Adipocyte (in vitro differentiated cells): ENCODE results near the gene DYNC1I2.

ENCODE experiments used
- DNase-seq: peaks from one replicate; pipeline ENCODE4 v3.0.0-alpha.2; 2015; ENCODE audit warnings: low read depth
- H3K27me3 ChIP-seq: replicated peaks from 2 replicates; pipeline ENCODE4 v1.7.0; 2013; ENCODE audit warnings: mild to moderate bottlenecking, low read length, moderate library complexity; ENCODE audit not compliant: control insufficient read depth, insufficient read depth
- H3K36me3 ChIP-seq: 2 replicates; pipeline ENCODE4 v1.7.0; 2013; ENCODE audit warnings: low read length, mild to moderate bottlenecking, moderate library complexity; ENCODE audit not compliant: control insufficient read depth, insufficient read depth, severe bottlenecking
- H3K4me1 ChIP-seq: 2 replicates; pipeline ENCODE4 v1.7.0; 2013; ENCODE audit warnings: mild to moderate bottlenecking, low read length, moderate library complexity; ENCODE audit not compliant: control insufficient read depth, insufficient read depth
- H3K4me3 ChIP-seq: 2 replicates; pipeline ENCODE4 v1.7.0; 2013; ENCODE audit warnings: mild to moderate bottlenecking, low read length, moderate library complexity
- H3K9ac ChIP-seq: 2 replicates; pipeline ENCODE4 v1.7.0; 2013; ENCODE audit warnings: mild to moderate bottlenecking, low read length, moderate library complexity
- H3K9me3 ChIP-seq: 2 replicates; pipeline ENCODE4 v1.7.0; 2013; ENCODE audit warnings: mild to moderate bottlenecking, low read length, moderate library complexity; ENCODE audit not compliant: control insufficient read depth

The DYNC1I2 gene

DNA sequence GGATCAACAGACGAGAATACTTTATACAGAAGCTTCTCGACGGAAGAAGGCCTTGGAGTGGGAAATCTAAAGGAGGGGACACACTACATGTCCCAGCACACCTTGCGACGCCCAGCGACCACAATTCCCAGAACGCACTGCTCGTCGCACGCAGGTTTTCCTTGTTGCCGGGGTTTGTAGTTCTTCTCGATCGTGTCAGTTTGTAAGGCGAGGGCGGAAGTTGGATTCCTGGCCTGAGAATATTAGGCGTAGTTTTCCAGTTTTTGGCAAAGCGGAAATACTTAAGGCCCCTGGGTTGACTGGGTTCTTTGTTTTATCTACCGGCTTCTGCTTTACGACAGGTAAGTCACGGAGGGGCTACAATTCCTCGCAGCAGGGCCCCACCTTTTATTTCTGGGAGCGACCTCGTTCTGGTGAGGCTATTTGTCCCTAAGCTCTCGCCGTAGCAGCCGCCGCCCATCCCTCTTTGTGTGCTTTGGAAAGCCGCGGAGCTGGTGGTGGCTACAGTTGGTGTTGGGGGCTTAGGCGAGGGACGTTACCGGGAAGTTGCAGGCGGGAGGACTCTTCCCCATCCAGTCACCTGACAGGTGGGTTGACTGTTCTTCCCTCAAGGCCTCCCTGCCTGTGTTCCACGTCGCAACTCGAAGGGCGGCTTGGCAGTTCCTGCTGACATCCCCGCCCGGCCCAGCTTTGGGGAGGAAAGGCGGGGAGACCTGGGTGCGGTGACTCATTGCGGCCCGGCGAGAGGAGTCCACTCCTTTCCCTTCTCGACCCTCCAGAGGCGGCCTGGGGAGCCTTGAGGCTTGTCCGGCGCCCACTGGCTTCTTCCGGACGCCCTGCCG is at the start of gene DYNC1I2:
Gene DYNC1I2, plus strand, starts transcription at position 183 of the 842 bp plus-strand sequence. CDS start 2,687 bp downstream, outside the sequence.
- H3K4me1 ChIP-seq = peaks cover 7% of the 10 kb centered on the region
- peak within 1 kb of the TSS; percentile 96 for H3K9ac ChIP-seq
- no peaks in the 10 kb centered on the region for H3K27me3 ChIP-seq
- no peaks in the 10 kb centered on the region for H3K9me3 ChIP-seq
- peak within 1 kb of the TSS; percentile 90 for H3K4me3 ChIP-seq
- H3K36me3 ChIP-seq = peaks cover 16% of the 10 kb centered on the region
- peak; percentile 91 for DNase-seq

DNA sequence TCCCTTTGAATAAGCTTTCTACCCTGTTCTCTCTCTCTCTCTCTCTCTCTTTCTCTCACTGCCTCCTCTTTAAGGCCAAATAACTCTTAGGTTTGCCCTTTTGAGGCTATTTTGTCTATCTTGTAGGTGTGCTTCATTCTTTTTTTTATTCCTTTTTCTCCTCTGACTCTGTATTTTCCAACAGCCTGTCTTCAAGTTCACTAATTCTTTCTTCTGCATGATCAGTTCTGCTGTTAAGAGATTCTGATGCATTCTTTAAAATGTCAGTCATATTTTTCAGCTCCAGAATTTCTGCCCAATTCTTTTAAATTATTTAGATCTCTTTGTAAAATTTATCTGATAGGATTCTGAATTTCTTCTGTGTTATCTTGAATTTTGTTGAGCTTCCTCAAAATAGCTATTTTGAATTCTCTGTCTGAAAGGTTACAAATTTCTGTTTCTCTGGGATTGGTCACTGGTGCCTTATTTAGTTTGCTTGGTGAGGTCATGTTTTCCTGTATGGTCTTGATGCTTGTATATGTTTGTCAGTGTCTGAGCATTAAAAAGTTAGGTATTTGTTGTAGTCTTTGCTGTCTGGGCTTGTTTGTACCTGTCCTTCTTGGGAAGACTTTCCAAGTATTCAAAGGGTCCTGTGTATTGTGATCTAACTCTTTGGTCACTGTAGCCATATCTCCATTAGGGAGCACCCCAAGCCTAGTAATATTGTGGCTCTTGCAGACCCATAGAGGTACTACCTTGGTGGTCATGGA is 35.4 kb upstream of the DYNC1I2 start:
- Histone ChIP-seq H3K9me3 (peaks cover 19% of the 10 kb centered on the region), H3K36me3 (no peaks in the 10 kb centered on the region), H3K4me3 (no peak overlapping the region), H3K9ac (no peak overlapping the region), H3K27me3 (no peaks in the 10 kb centered on the region), H3K4me1 (peaks cover 8% of the 10 kb centered on the region)
- no peak for DNase-seq

DNA sequence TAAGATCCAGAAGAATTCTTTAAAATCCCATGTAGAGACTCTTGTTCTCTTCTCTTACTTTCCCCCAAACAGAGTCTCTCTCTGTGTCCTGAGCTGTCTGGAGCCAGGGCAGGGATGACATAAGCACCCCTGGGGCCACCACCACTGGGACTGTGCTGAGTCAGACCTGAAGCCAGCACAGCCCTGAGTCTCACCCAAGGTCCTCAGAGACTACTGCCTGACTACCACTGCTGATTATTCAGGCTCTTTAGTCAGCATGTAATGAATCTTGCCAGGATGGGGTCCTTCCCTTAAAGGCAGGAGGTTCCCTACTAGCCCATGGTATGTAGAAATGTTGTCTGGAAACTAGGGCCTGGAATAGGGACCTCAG is 34.9 kb upstream of the DYNC1I2 start:
- H3K36me3 ChIP-seq = no peaks in the 10 kb centered on the region
- H3K4me3 ChIP-seq = no peak overlapping the region
- H3K9me3 ChIP-seq = peaks cover 19% of the 10 kb centered on the region
- DNase-seq = no peak
- H3K4me1 ChIP-seq = peaks cover 8% of the 10 kb centered on the region
- H3K27me3 ChIP-seq = no peaks in the 10 kb centered on the region
- no peak overlapping the region for H3K9ac ChIP-seq

DNA sequence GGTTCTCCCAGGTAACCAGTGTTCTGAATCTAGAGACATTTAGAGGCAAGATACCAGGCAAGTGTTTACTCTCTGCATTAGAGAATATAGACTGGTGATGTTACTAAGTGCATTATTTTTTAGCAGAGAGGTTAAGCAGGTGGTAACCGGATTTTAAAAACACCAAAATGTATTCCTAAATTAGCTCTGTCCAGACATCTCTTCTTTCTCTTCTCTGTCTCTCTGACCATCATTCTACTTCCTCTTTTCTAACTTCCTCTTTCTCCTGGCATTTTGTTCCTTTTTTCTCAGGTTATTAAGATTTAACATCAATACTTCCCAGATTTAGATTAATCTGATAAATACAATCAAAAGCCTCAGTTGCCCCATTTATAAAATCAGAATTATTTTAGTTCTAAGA is 31.7 kb upstream of the DYNC1I2 start:
- H3K27me3 ChIP-seq = no peaks in the 10 kb centered on the region
- H3K4me1 ChIP-seq = peaks cover 8% of the 10 kb centered on the region
- no peak overlapping the region for H3K4me3 ChIP-seq
- peaks cover 12% of the 10 kb centered on the region for H3K9me3 ChIP-seq
- H3K9ac ChIP-seq = no peak overlapping the region
- DNase-seq = no peak
- H3K36me3 ChIP-seq = no peaks in the 10 kb centered on the region

DNA sequence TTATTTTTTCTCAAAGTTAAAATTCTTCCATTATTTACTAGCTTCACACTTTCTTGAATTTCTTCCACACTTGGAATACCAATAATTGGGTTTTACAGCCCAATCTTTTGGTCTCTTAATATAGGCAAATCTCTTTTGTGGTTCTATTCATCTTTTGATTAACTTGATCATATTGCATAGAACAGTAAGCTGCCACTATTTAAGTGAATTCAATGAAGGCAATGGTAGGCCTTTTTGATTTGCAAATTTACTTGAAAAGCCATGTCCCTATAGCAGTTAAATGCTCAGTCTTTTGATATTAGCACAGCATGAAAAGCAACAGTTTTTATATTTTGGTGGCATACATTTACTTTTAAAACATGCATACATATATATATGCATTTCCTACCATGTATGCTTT is 20.2 kb upstream of the DYNC1I2 start:
- Histone ChIP-seq H3K9ac (no peak overlapping the region), H3K9me3 (no peaks in the 10 kb centered on the region), H3K4me1 (peaks cover 8% of the 10 kb centered on the region), H3K27me3 (no peaks in the 10 kb centered on the region), H3K36me3 (no peaks in the 10 kb centered on the region), H3K4me3 (no peak overlapping the region)
- no peak for DNase-seq

DNA sequence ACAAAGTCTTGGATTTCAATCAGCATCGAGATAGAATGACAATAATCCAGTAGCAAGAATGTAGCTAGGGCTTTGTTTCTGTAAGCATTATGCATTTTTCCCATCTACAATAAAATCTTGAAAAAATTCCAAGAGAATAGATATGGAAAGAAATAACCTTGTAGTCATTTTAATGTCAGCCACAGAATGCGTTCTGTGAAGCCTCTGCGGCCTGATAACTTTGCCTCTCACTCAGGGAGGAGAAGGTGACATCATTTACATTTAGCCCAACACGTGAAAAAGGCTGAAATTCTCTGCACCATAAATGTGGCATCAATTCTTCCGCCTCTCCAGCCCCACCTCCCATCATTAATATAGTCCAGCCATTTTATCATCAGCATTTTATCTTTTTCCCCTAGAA is 19.1 kb upstream of the DYNC1I2 start:
- DNase-seq = no peak
- H3K9ac ChIP-seq = no peak overlapping the region
- no peaks in the 10 kb centered on the region for H3K27me3 ChIP-seq
- peaks cover 8% of the 10 kb centered on the region for H3K4me1 ChIP-seq
- no peaks in the 10 kb centered on the region for H3K36me3 ChIP-seq
- no peak overlapping the region for H3K4me3 ChIP-seq
- H3K9me3 ChIP-seq = no peaks in the 10 kb centered on the region

DNA sequence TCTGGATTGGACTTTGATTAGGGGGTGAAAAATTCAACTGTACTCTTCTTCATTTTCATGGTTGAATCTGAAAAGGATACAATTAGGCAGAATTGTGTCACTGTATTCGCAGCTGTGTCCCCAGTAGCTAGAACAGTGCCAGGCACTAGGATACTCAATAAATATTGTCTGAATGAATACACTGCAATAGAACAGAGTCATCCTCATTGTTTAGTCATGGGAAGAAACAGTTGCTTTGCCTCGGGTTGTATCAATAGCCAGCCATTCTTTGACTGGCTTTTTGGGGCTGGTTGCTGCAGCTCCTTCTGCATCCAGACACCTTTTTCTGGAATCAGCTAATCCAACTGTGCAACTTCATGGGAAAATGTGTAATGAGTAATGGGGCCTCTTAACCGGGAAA is 18.1 kb upstream of the DYNC1I2 start:
- no peaks in the 10 kb centered on the region for H3K9me3 ChIP-seq
- H3K36me3 ChIP-seq = no peaks in the 10 kb centered on the region
- H3K4me3 ChIP-seq = no peak overlapping the region
- DNase-seq = no peak
- no peak overlapping the region for H3K9ac ChIP-seq
- H3K27me3 ChIP-seq = no peaks in the 10 kb centered on the region
- peaks cover 11% of the 10 kb centered on the region for H3K4me1 ChIP-seq

DNA sequence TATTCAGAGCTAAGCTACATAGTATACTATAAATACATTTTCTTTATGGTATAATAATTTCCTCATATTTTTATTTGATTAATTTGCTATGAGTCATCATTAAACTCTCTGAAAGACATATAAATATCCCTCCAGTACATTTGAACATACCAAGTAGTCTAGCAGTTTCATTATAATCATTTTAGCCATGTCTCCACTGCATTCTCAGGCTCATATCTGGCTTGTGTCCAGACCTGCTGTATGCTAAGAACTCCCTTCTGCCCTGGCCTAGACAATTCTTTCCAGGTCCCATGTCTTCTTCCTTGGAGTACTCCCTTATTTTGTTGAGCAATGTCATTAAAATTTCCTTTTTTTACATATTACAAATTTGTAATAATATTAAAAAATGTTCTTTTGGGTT is 16.6 kb upstream of the DYNC1I2 start:
- Histone ChIP-seq H3K9ac (no peak overlapping the region), H3K4me1 (peaks cover 11% of the 10 kb centered on the region), H3K9me3 (no peaks in the 10 kb centered on the region), H3K27me3 (no peaks in the 10 kb centered on the region), H3K4me3 (no peak overlapping the region), H3K36me3 (no peaks in the 10 kb centered on the region)
- DNase-seq = no peak

DNA sequence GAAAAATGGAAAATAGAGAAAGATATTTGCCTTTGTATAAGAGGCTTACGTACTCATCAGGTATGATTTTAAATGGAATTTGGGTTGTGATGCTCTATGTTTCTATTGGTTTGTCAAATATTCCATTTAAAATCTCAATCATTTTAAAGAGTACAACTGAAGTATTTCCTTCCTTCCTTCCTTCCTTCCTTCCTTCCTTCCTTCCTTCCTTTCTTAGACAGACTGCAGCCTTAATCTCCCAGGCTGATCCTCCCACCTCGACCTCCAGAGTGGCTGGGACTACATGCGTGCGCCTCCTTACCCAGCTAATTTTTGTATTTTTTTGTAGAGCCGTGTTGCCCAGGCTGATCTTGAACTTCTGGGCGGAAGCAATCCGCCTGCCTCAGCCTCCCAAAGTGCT is 15.4 kb upstream of the DYNC1I2 start:
- no peaks in the 10 kb centered on the region for H3K36me3 ChIP-seq
- no peaks in the 10 kb centered on the region for H3K9me3 ChIP-seq
- no peak overlapping the region for H3K4me3 ChIP-seq
- H3K4me1 ChIP-seq = peaks cover 11% of the 10 kb centered on the region
- H3K27me3 ChIP-seq = no peaks in the 10 kb centered on the region
- no peak for DNase-seq
- no peak overlapping the region for H3K9ac ChIP-seq

DNA sequence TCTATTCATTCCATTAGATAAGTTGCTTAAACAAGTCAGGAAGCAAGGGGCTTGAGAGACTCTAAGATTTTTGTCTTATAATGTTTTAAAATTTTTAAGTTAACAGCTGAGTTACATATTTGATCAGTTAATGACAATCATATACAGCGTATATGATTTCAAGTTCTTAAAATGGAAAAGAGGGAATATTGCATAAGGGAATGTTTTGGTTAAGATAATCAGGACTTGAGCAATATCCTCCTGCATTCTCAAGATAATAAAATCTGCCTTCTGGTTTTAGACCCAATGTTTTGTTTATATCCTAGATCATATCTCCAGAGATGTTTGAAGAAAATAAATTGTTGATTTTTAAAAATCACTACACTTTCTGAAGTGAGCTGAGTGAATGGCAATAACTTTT is 13.4 kb upstream of the DYNC1I2 start:
- H3K4me3 ChIP-seq = no peak overlapping the region
- peak; percentile 73 for DNase-seq
- no peak overlapping the region for H3K9ac ChIP-seq
- H3K4me1 ChIP-seq = peaks cover 3% of the 10 kb centered on the region
- H3K27me3 ChIP-seq = no peaks in the 10 kb centered on the region
- no peaks in the 10 kb centered on the region for H3K36me3 ChIP-seq
- no peaks in the 10 kb centered on the region for H3K9me3 ChIP-seq

DNA sequence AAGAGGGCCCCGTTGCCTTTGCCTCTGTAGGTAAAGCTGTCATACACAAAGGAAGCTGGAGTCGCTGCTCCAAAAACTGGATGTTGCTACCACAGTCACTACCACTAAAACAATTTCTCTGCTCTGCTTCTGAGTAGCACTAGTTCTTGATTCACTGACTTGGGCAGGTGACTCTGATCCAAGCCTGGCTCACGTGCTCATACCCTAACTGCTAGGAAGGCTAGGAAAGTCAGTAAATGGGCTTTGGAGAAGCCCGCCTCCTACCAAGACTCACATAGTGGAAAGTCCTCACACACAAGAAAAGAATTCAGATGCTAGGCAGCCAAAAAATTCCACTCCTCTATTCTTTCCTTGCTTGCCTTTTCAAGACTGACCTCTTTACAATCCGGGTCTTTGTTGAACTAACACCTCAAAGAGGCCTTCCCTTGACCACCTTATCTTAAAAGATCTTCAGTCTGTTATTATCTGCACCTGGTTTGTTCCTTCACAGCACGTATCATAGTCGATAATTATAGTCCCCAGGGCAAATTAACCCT is 11.4 kb upstream of the DYNC1I2 start:
- Histone ChIP-seq H3K27me3 (no peaks in the 10 kb centered on the region), H3K4me3 (no peak overlapping the region), H3K36me3 (no peaks in the 10 kb centered on the region), H3K4me1 (peaks cover 3% of the 10 kb centered on the region), H3K9me3 (no peaks in the 10 kb centered on the region), H3K9ac (no peak overlapping the region)
- no peak for DNase-seq
